Parathyroid adenoma (tissue), 2 donors: ENCODE data around the gene LPIN1.

Source experiments
- H2AFZ ChIP-seq: fragments of 300-600 bp; sonication (generic); one replicate; pipeline ENCODE4 v1.7.0; 2017; ENCODE audit warnings: antibody characterized with exemption, mild to moderate bottlenecking
- H3K27ac ChIP-seq: fragments of 300-600 bp; sonication (generic); one replicate; pipeline ENCODE4 v1.7.0; 2017
- H3K27me3 ChIP-seq: fragments of 300-600 bp; sonication (generic); one replicate; pipeline ENCODE4 v1.7.0; 2017; ENCODE audit warnings: low read length; ENCODE audit not compliant: control insufficient read depth, insufficient read depth
- H3K36me3 ChIP-seq: fragments of 300-600 bp; sonication (generic); one replicate; pipeline ENCODE4 v1.7.0; 2017; ENCODE audit warnings: low read length; ENCODE audit not compliant: control insufficient read depth, insufficient read depth
- H3K4me1 ChIP-seq: fragments of 300-600 bp; sonication (generic); one replicate; pipeline ENCODE4 v1.7.0; 2017; ENCODE audit warnings: control low read depth
- H3K4me2 ChIP-seq: fragments of 300-600 bp; sonication (generic); one replicate; pipeline ENCODE4 v1.7.0; 2017; ENCODE audit warnings: low read length
- H3K4me3 ChIP-seq: fragments of 300-600 bp; sonication (generic); one replicate; pipeline ENCODE4 v1.7.0; 2017; ENCODE audit warnings: low read depth, low read length
- H3K79me2 ChIP-seq: fragments of 300-600 bp; sonication (generic); one replicate; pipeline ENCODE4 v1.7.0; 2017; ENCODE audit warnings: control low read depth
- H3K9ac ChIP-seq: fragments of 300-600 bp; sonication (generic); one replicate; pipeline ENCODE4 v1.7.0; 2017; ENCODE audit warnings: mild to moderate bottlenecking
- H3K9me3 ChIP-seq: fragments of 300-600 bp; sonication (generic); one replicate; pipeline ENCODE4 v1.7.0; 2017; ENCODE audit warnings: low read length; ENCODE audit not compliant: control insufficient read depth
- TF ChIP-seq, protein P1 (sequence below): fragments of 300-600 bp; sonication (generic); IDR thresholded peaks from one replicate; pipeline ENCODE4 v1.7.0; 2017; ENCODE audit warnings: antibody characterized with exemption, mild to moderate bottlenecking
- donor health status: primary hyperparathyroidism.

LPIN1 gene

DNA sequence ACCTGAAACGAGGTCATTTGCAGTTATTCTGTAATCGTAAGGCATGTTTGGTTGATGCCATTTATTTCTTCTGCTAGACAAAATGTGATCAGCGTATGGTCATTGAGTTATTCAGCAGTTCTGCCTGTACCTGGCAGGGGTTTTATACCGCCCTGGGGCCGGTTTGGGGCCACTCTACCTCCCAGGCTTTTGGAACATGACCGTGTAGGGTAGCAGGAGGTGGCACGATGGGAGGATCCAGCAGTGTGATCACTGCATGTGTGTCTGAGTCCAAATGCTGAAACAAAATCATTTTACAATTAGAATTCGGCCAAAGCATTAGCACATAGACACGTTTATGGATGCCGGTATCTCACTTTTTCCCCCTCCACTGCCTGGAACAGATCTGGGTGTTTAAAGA is 26.7 kb downstream of the LPIN1 start:
- H3K9me3 ChIP-seq = no peaks in the 10 kb centered on the region
- H3K27me3 ChIP-seq = no peaks in the 10 kb centered on the region
- no peaks in the 10 kb centered on the region for H3K79me2 ChIP-seq
- no peak overlapping the region for H3K9ac ChIP-seq
- H2AFZ ChIP-seq = no peak overlapping the region
- H3K4me1 ChIP-seq = no peaks in the 10 kb centered on the region
- no peak overlapping the region for H3K27ac ChIP-seq
- H3K36me3 ChIP-seq = no peaks in the 10 kb centered on the region
- H3K4me3 ChIP-seq = no peak overlapping the region
- TF ChIP-seq, protein P1, sequence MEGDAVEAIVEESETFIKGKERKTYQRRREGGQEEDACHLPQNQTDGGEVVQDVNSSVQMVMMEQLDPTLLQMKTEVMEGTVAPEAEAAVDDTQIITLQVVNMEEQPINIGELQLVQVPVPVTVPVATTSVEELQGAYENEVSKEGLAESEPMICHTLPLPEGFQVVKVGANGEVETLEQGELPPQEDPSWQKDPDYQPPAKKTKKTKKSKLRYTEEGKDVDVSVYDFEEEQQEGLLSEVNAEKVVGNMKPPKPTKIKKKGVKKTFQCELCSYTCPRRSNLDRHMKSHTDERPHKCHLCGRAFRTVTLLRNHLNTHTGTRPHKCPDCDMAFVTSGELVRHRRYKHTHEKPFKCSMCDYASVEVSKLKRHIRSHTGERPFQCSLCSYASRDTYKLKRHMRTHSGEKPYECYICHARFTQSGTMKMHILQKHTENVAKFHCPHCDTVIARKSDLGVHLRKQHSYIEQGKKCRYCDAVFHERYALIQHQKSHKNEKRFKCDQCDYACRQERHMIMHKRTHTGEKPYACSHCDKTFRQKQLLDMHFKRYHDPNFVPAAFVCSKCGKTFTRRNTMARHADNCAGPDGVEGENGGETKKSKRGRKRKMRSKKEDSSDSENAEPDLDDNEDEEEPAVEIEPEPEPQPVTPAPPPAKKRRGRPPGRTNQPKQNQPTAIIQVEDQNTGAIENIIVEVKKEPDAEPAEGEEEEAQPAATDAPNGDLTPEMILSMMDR = no peak
- H3K4me2 ChIP-seq = no peak overlapping the region

DNA sequence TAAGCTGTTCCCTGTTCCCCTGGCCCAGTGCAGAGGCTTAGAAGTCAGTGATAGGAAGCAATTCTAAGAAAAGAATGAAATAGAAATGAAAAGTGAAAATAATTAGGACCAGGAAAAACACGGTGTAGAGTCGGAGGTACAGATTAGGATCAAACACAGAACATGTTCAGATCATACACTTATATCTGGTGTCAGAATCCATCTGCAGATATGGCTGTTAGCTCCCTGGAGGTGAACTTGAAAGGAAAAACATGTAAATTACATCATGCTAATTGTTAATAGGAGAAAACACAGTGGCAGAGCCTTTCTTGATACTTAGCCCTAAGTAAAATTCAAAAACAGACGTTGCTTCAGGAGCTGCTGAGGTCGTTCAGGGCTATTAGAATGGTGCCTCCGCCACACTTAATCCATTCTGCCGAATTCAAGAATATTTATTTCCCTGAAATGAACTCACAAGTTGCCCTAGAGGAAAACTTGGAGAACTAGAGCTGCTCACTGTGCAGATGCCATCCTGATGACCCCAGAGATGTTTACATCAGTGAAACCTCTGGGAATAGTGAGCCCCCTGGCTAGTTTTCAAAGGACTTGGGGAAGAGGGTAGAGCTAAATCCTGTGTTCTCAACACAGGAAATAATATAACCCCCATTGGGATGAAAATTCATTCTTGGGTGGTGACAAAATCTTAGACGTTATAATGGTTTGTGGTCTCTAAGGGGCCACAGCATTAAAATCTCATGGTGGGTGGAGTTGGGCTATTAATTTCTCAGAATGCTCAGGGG is 27.5 kb downstream of the LPIN1 start:
- no peaks in the 10 kb centered on the region for H3K36me3 ChIP-seq
- H3K9me3 ChIP-seq = no peaks in the 10 kb centered on the region
- TF ChIP-seq, protein P1 = no peak
- no peaks in the 10 kb centered on the region for H3K79me2 ChIP-seq
- H3K9ac ChIP-seq = no peak overlapping the region
- no peaks in the 10 kb centered on the region for H3K27me3 ChIP-seq
- H2AFZ ChIP-seq = no peak overlapping the region
- H3K4me1 ChIP-seq = peaks cover under 1% of the 10 kb centered on the region
- H3K4me3 ChIP-seq = no peak overlapping the region
- no peak overlapping the region for H3K4me2 ChIP-seq
- H3K27ac ChIP-seq = no peak overlapping the region

DNA sequence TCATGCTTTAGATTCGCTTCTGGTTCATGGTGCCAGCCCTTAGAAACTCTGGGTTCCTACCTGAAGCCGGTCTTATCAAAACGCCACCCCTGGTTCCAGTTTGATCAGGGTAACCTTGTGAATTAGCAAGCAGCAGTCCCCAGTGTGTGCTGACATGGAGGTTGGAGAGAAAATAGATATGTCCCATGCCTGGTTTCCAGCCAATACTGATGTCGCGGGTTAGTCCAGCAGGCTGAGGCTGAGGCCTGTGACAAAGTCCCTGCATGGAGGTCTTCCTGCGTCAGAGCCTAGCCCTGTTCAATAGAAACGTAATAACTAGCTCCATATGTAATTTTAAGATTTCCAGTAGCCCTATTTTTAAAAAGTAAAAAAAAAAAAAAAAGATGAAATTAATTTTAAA is 28.2 kb downstream of the LPIN1 start:
- Histone ChIP-seq H3K9ac (no peak overlapping the region), H3K4me1 (peaks cover 3% of the 10 kb centered on the region), H3K9me3 (no peaks in the 10 kb centered on the region)

DNA sequence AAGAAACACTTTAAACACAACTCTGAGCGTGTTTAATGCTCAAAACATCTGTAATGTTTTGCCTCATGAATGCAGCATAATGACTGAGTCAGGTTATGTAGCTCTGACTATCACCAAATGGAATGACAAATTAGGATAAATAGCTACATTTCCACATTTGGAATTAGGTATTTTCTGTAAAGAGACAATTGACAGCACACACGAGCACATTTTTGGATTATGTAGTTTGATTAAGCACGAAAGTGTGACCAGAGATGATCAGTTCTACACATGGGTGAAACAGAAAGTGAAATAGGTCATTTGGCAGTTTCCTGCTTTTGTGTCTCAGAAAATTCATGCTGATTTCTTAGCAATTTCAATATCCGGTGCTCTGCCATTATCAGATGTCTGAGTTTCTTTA is 29.0 kb downstream of the LPIN1 start:
- Histone ChIP-seq H3K9me3 (no peaks in the 10 kb centered on the region), H3K36me3 (no peaks in the 10 kb centered on the region), H3K4me3 (no peak overlapping the region), H3K4me1 (peaks cover 3% of the 10 kb centered on the region), H3K4me2 (no peak overlapping the region), H3K79me2 (peaks cover 8% of the 10 kb centered on the region), H2AFZ (no peak overlapping the region), H3K27me3 (no peaks in the 10 kb centered on the region), H3K27ac (no peak overlapping the region), H3K9ac (no peak overlapping the region)
- TF ChIP-seq, protein P1 = no peak

More for the DNA sequence above, 28.2 kb downstream of the LPIN1 start:
- no peak overlapping the region for H3K4me3 ChIP-seq
- no peaks in the 10 kb centered on the region for H3K36me3 ChIP-seq
- peaks cover 4% of the 10 kb centered on the region for H3K79me2 ChIP-seq
- no peak overlapping the region for H2AFZ ChIP-seq
- no peaks in the 10 kb centered on the region for H3K27me3 ChIP-seq
- H3K4me2 ChIP-seq = no peak overlapping the region
- TF ChIP-seq, protein P1 = no peak
- H3K27ac ChIP-seq = no peak overlapping the region
